ENCODE data around the gene ST3GAL3.

- TF ChIP-seq CTCF (IDR thresholded peaks at IDR 0.05) (no peak), POLR2A (IDR thresholded peaks at IDR 0.05) (no peak), POLR2AphosphoS5 (IDR thresholded peaks at IDR 0.05) (no peak)
These were observed 47.6 kb downstream of the ST3GAL3 start for GRCh38 chr1:43754892-43755291.

Data from prostate gland (tissue), 2 donors.